GM12891 (cell line): Measurements from ENCODE around the gene ASPA.

ENCODE experiments used
- PAX5 ChIP-seq: IDR thresholded peaks from 2 replicates; pipeline ENCODE4 v1.6.1; 2011; ENCODE audit warnings: low read length, moderate library complexity, mild to moderate bottlenecking; ENCODE audit not compliant: insufficient read depth, severe bottlenecking
- POLR2A ChIP-seq: IDR thresholded peaks from 2 replicates; pipeline ENCODE4 v1.6.1; 2011; ENCODE audit warnings: low read depth, low read length, control low read depth
- POLR2AphosphoS5 ChIP-seq: IDR thresholded peaks from 2 replicates; pipeline ENCODE4 v1.6.1; 2011; ENCODE audit warnings: low read depth, low read length, control low read depth
- POU2F2 ChIP-seq: IDR thresholded peaks from 2 replicates; pipeline ENCODE4 v1.6.1; 2011; ENCODE audit warnings: low read depth, mild to moderate bottlenecking, control low read depth, low read length, moderate library complexity
- SPI1 ChIP-seq: IDR thresholded peaks from 2 replicates; pipeline ENCODE4 v1.6.1; 2011; ENCODE audit warnings: low read depth, low read length, control low read depth
- TAF1 ChIP-seq: IDR thresholded peaks from 2 replicates; pipeline ENCODE4 v1.6.1; 2011; ENCODE audit warnings: low read depth, low read length, control low read depth

DNA sequence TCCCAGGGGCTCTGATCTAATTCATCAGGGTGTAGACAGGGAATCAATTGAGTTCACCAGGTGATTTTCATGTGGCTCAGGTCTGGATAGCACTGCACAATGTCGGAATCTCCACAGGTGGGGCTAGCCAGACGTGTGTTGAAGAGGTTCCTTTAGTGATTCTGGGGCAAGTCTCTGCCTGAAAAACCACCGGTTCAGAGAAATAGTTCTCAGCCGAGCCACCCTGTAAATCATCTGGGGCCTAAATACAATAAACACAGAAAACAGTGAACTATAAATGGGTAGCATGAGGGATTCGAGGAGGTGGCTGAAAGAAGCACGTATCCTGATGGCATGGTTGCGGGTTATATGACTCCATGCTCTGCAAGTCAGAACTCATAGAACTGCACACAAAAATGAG is 21.3 kb downstream of the ASPA start:
- TF ChIP-seq POLR2A (no peak), TAF1 (no peak), SPI1 (no peak), POLR2AphosphoS5 (no peak), PAX5 (no peak), POU2F2 (no peak)
